K562 (cell line): ENCODE results near the gene ANGPTL7. TPM values are rescaled to one million over a fixed set of nuclear protein-coding genes. Genes with fewer than 3 reads are reported as not detected.
"Not testable (repeated sequence)": the region's sequence is repeated elsewhere in the genome, so short reads cannot be mapped to it uniquely, and the experiment has no call there.

ENCODE experiments used
- ATAC-seq: fragments of 200-7000 bp; cut with Tn5 transposase; 3 replicates; pipeline ENCODE4 v1.9.1; 2020; ENCODE audit warnings: moderate library complexity
- BruUV-seq: library from RNA; stranded (reverse); fragments of 400-500 nt; replicated peaks from 2 replicates; lab custom pipeline; 2021; lab: Mats Ljungman, UMichigan
- CTCF ChIA-PET: fragments of 300-600 bp; formaldehyde crosslinking; extraction: SDS; loops from one replicate; lab custom pipeline; 2021; ENCODE audit warnings: low intra/inter-chr PET ratio; lab: Yijun Ruan, JAX
- POLR2A ChIA-PET: fragments of 300-600, 350-650 bp; sonication (Branson Sonifier 250); formaldehyde crosslinking; extraction: SDS; loops from one replicate; lab custom pipeline; 2021; ENCODE audit warnings: antibody characterized with exemption, inconsistent platforms; lab: Yijun Ruan, JAX
- DNase-seq, 4 experiments: peaks; one replicate each; pipeline versions ENCODE4 v3.0.0 to v3.0.0-alpha.2; 2011 to 2018; ENCODE audit warnings: low spot score in 3 of 4, mixed read lengths in 3 of 4; ENCODE audit errors: extremely low read depth in 1 of 4
- FAIRE-seq: peaks from 2 replicates; lab custom pipeline; 2011; peaks lifted over from hg19 to GRCh38; lab: Jason Lieb, UNC
- H2AFZ ChIP-seq: 2 replicates; pipeline ENCODE4 v1.6.0; 2011; ENCODE audit warnings: low read depth, low read length, control low read depth, inconsistent platforms
- H3K27ac ChIP-seq: fragments of 200-600 bp; 3 replicates; pipeline ENCODE4 v1.8.0; 2011; ENCODE audit warnings: low read depth, mild to moderate bottlenecking, control low read depth, inconsistent platforms, low read length, moderate library complexity, mixed read lengths; ENCODE audit errors: extremely low read depth
- H3K27me3 ChIP-seq, 2 experiments: fragments of 300-600 bp in 1 of 2; 2 replicates in 1 of 2; 3 replicates in 1 of 2; pipeline versions ENCODE4 v1.6.0 to v1.8.0; 2011; ENCODE audit warnings: inconsistent platforms in 2 of 2, low read length in 2 of 2, mild to moderate bottlenecking in 1 of 2, mixed read lengths in 1 of 2, moderate library complexity in 1 of 2; ENCODE audit not compliant: control insufficient read depth in 2 of 2, insufficient read depth in 2 of 2
- H3K36me3 ChIP-seq: fragments of 300-600 bp; 3 replicates; pipeline ENCODE4 v1.8.0; 2011; ENCODE audit warnings: mild to moderate bottlenecking, low read length, inconsistent platforms; ENCODE audit not compliant: control insufficient read depth, insufficient read depth
- H3K4me1 ChIP-seq, 2 experiments: fragments of 200-600 bp in 1 of 2; replicated peaks in 1 of 2; 2 replicates in 1 of 2; 3 replicates in 1 of 2; pipeline versions ENCODE4 v1.5.1 to v1.8.0; 2011; ENCODE audit warnings: inconsistent platforms in 2 of 2, low read length in 2 of 2, mild to moderate bottlenecking in 1 of 2, mixed read lengths in 1 of 2, moderate library complexity in 1 of 2; ENCODE audit not compliant: control insufficient read depth in 2 of 2, insufficient read depth in 2 of 2
- H3K4me2 ChIP-seq: 2 replicates; pipeline ENCODE4 v1.6.1; 2011; ENCODE audit warnings: low read length, control low read depth, inconsistent platforms, mixed read lengths; ENCODE audit not compliant: insufficient read depth
- H3K4me3 ChIP-seq: fragments of 200-600 bp; sonication (generic), shearing (Covaris generic); 2 replicates; pipeline ENCODE4 v1.5.1; 2016; ENCODE audit warnings: control low read depth, inconsistent platforms
- H3K79me2 ChIP-seq: fragments of 200-600 bp; 3 replicates; pipeline ENCODE4 v1.8.0; 2011; ENCODE audit warnings: low read length, inconsistent platforms; ENCODE audit not compliant: control insufficient read depth, insufficient read depth
- H3K9ac ChIP-seq, 2 experiments: 2 replicates each; pipeline versions ENCODE4 v1.6.0 to v1.6.1; 2011; ENCODE audit warnings: low read depth in 2 of 2, low read length in 2 of 2, control low read depth in 1 of 2, inconsistent platforms in 1 of 2, mild to moderate bottlenecking in 1 of 2, mixed read lengths in 1 of 2; ENCODE audit not compliant: insufficient read depth in 1 of 2
- H3K9me1 ChIP-seq: one replicate; pipeline ENCODE4 v1.6.0; 2011; ENCODE audit warnings: inconsistent platforms, mild to moderate bottlenecking, low read length, moderate library complexity; ENCODE audit not compliant: control insufficient read depth, insufficient read depth
- H3K9me3 ChIP-seq: replicated peaks from 2 replicates; pipeline ENCODE4 v1.5.1; 2011; ENCODE audit warnings: low read depth, low read length, inconsistent platforms; ENCODE audit not compliant: control insufficient read depth, insufficient read depth
- H4K20me1 ChIP-seq: replicated peaks from 2 replicates; pipeline ENCODE4 v1.6.1; 2011; ENCODE audit warnings: low read length, inconsistent platforms, mixed read lengths; ENCODE audit not compliant: control insufficient read depth, insufficient read depth
- ZC3H8 ChIP-seq: fragments of 450-650 bp; IDR thresholded peaks from 2 replicates; pipeline ENCODE4 v1.6.1; 2017
- ZNF507 ChIP-seq: conservative IDR thresholded peaks from 2 replicates; pipeline ENCODE4 v1.6.1; 2017; ENCODE audit warnings: missing genetic modification characterization, missing compliant biosample characterization
- WGBS: fragments of 100-300 bp; shearing (Covaris generic); methylation state at CpG from one replicate; pipeline ENCODE4 v1.1.6; 2016; ENCODE audit warnings: low coverage, mixed read lengths; ENCODE audit not compliant: insufficient coverage; ENCODE audit errors: missing lambda C conversion rate; 5-methylcytosine and 5-hydroxymethylcytosine counted together
- in situ Hi-C: fragments of 300-500 bp; cut with MboI; formaldehyde crosslinking; loops from 4 replicates; pipeline ENCODE4 v1.15.0; 2018; ENCODE audit warnings: inconsistent platforms, mixed read lengths
- intact Hi-C: fragments of 100-400 bp; cut with micrococcal nuclease; formaldehyde crosslinking; loops from 2 replicates; pipeline ENCODE4 v1.14.2; 2022
- polyA plus RNA-seq, 8 experiments: library from polyadenylated mRNA; depleted of rRNA in 4 of 8; stranded (reverse) in 5 of 8; unstranded in 3 of 8; fragments of >200 nt; fragmentation: Nextera tagmentation in 2 of 8; fragmentation: Illumina TruSeq in 1 of 8; extraction: Ambion mirVana in 2 of 8; extraction: Trizol in 1 of 8; gene quantifications; 2 replicates each; pipeline versions ENCODE4 v1.2.1 to v1.2.3, GENCODE V29; 2011 to 2014; ENCODE audit warnings: inconsistent platforms in 1 of 8, missing spikeins in 1 of 8
- total RNA-seq, 7 experiments: library from RNA; depleted of rRNA in 6 of 7; stranded (reverse); fragments of >200 nt in 6 of 7; fragmentation: Illumina TruSeq in 2 of 7; extraction: Trizol in 2 of 7; gene quantifications; 2 replicates each; pipeline versions ENCODE4 v1.2.1 to v1.2.3, GENCODE V29; 2011 to 2021; ENCODE audit warnings: low replicate concordance in 1 of 7
- TF ChIP-seq, protein P1 (sequence below): sonication (generic); formaldehyde crosslinking; IDR thresholded peaks from 2 replicates; pipeline ENCODE4 v1.4.0; 2020; ENCODE audit warnings: mild to moderate bottlenecking, missing genetic modification reagents

The ANGPTL7 gene
- total and polyA plus RNA-seq, 9 of the 15 experiments (the other 6 are each of a cell fraction or from before 2014, with no cell fraction given) = not detected

DNA sequence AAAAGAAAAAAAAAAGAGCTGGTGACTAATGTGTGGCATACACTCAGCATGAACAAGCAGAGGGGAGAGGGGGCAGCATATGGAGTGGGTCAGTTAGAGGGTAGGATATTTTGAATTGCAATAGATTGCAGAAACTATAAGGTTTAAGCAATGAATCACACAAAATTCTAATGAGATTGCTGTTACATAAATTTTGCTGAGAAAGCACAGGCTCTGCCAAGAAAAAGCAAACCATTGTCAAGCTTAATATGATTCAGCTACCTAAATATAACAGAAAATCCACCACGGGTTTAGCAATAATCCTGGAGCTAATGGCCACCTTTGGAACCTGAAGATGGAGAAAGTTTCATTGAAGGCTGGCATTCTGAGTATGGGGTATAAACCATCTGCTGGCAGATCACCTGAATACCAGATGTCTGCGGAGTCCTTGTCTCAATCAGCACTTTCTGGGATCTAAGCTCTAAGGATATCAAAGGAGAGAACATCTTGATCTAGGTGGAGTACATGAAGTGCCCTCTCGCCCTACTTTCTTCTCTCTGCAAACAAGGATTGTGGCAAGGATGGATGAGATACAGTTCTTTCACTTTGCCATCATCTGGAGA lies 30.3 kb upstream of the ANGPTL7 start:
- ATAC-seq = no peak
- Histone ChIP-seq H3K4me2 (no peak overlapping the region), H3K36me3 (peaks cover 59% of the 10 kb centered on the region), H4K20me1 (no peaks in the 10 kb centered on the region), H3K27ac (no peak overlapping the region), H3K9ac (no peak overlapping the region), H3K9me3 (no peaks in the 10 kb centered on the region), H3K9me1 (peaks cover 3% of the 10 kb centered on the region), H3K4me3 (no peak overlapping the region), H2AFZ (no peak overlapping the region), H3K79me2 (no peaks in the 10 kb centered on the region), H3K4me1 (no peaks in the 10 kb centered on the region), H3K27me3 (no peaks in the 10 kb centered on the region)
- no TSS peak for BruUV-seq
- in situ Hi-C loops = no loop called here
- FAIRE-seq = no peak
- POLR2A ChIA-PET = interaction anchor here (0.6 to 2.0 kb wide), 2 partner anchors 12 to 277 kb away, joined by 3 to 7 read pairs; no protein-coding TSS in a partner anchor
- WGBS = 79% methylated on average over 3 of the region's 3 CpGs
- CTCF ChIA-PET = no interaction called here
- DNase-seq = no peak
- intact Hi-C loops = no loop called here
- TF ChIP-seq, protein P1, sequence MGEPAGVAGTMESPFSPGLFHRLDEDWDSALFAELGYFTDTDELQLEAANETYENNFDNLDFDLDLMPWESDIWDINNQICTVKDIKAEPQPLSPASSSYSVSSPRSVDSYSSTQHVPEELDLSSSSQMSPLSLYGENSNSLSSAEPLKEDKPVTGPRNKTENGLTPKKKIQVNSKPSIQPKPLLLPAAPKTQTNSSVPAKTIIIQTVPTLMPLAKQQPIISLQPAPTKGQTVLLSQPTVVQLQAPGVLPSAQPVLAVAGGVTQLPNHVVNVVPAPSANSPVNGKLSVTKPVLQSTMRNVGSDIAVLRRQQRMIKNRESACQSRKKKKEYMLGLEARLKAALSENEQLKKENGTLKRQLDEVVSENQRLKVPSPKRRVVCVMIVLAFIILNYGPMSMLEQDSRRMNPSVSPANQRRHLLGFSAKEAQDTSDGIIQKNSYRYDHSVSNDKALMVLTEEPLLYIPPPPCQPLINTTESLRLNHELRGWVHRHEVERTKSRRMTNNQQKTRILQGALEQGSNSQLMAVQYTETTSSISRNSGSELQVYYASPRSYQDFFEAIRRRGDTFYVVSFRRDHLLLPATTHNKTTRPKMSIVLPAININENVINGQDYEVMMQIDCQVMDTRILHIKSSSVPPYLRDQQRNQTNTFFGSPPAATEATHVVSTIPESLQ (CRISPR knock-in tag) = 0 out of 2 replicates have a peak, but pooled peaks have one; percentile 23
- TF ChIP-seq ZC3H8 = no peak

DNA sequence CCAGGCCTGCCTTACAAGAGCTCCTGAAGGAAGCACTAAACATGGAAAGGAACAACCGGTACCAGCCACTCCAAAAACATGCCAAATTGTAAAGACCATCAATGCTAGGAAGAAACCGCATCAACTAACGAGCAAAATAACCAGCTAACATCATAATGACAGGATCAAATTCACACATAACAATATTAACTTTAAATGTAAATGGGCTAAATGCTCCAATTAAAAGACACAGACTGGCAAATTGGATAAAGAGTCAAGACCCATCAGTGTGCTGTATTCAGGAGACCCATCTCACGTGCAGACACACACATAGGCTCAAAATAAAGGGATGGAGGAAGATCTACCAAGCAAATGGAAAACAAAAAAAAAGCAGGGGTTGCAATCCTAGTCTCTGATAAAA lies 26.4 kb upstream of the ANGPTL7 start:
- FAIRE-seq, DNase-seq, H3K4me2 ChIP-seq, H3K9me3 ChIP-seq, H4K20me1 ChIP-seq, POLR2A ChIA-PET, in situ Hi-C loops, intact Hi-C loops, H3K9me1 ChIP-seq, BruUV-seq, H3K27me3 ChIP-seq, H3K4me1 ChIP-seq, H3K9ac ChIP-seq, CTCF ChIA-PET, ATAC-seq, H2AFZ ChIP-seq, H3K79me2 ChIP-seq, H3K27ac ChIP-seq, H3K4me3 ChIP-seq: not testable (repeated sequence)
- peaks cover 38% of the 10 kb centered on the region for H3K36me3 ChIP-seq
- WGBS = 86% methylated on average over 3 of the region's 4 CpGs
- peak; percentile 91 for TF ChIP-seq ZNF507 (tag)
